K562 (cell line): Measurements from ENCODE around the gene MCAT. TPM values are rescaled to one million over a fixed set of nuclear protein-coding genes. Genes with fewer than 3 reads are reported as not detected.

Source experiments
- ATF7 ChIP-seq: fragments of 450-650 bp; IDR thresholded peaks from 2 replicates; pipeline ENCODE4 v1.7.1; 2014; ENCODE audit warnings: mild to moderate bottlenecking, moderate library complexity
- CTBP1 ChIP-seq: fragments of 450-650 bp; IDR thresholded peaks from 2 replicates; pipeline ENCODE4 v1.6.1; 2016; ENCODE audit warnings: borderline replicate concordance
- EP400 ChIP-seq: fragments of 450-650 bp; IDR thresholded peaks from 2 replicates; pipeline ENCODE4 v1.6.1; 2017; ENCODE audit warnings: antibody characterized with exemption, mild to moderate bottlenecking, moderate library complexity
- MXD1 ChIP-seq: fragments of 250-450 bp; sonication (Bioruptor Pico); IDR thresholded peaks from 2 replicates; pipeline ENCODE4 v1.8.0; 2021; ENCODE audit warnings: borderline replicate concordance, mild to moderate bottlenecking, moderate library complexity; ENCODE audit not compliant: poor library complexity, severe bottlenecking
- NKRF ChIP-seq: fragments of 450-650 bp; IDR thresholded peaks from 2 replicates; pipeline ENCODE4 v1.6.1; 2016; ENCODE audit warnings: borderline replicate concordance
- PHF8 ChIP-seq: fragments of 200-600 bp; sonication (generic); IDR thresholded peaks from 2 replicates; pipeline ENCODE4 v1.6.1; 2012; ENCODE audit warnings: mixed run types, mild to moderate bottlenecking, inconsistent platforms, low read length, moderate library complexity, borderline replicate concordance
- SIN3B ChIP-seq: fragments of 450-650 bp; IDR thresholded peaks from 2 replicates; pipeline ENCODE4 v1.6.1; 2017; ENCODE audit warnings: low read depth, mild to moderate bottlenecking, moderate library complexity
- YY1 ChIP-seq, 3 experiments: IDR thresholded peaks; 2 replicates each; pipeline ENCODE4 v1.6.1; 2011; ENCODE audit warnings: low read length in 2 of 3, mild to moderate bottlenecking in 2 of 3, moderate library complexity in 2 of 3, borderline replicate concordance in 1 of 3, control low read depth in 1 of 3, low read depth in 1 of 3; ENCODE audit not compliant: insufficient read depth in 3 of 3, insufficient replicate concordance in 2 of 3, control insufficient read depth in 1 of 3, insufficient read length in 1 of 3; ENCODE audit errors: extremely low read depth in 1 of 3
- ZBTB49 ChIP-seq: sonication (generic); formaldehyde crosslinking; IDR thresholded peaks from 2 replicates; pipeline ENCODE4 v1.8.0; 2022; ENCODE audit warnings: missing genetic modification reagents, mild to moderate bottlenecking, borderline replicate concordance
- ZBTB5 ChIP-seq: fragments of 450-650 bp; IDR thresholded peaks from 2 replicates; pipeline ENCODE4 v1.6.1; 2017; ENCODE audit warnings: antibody characterized with exemption
- ZFP91 ChIP-seq: sonication (generic); formaldehyde crosslinking; IDR thresholded peaks from 2 replicates; pipeline ENCODE4 v1.8.0; 2022; ENCODE audit warnings: mild to moderate bottlenecking, missing genetic modification reagents
- ZNF740 ChIP-seq, 3 experiments: fragments of 200-800 bp in 1 of 3; sonication (Bioruptor generic) in 1 of 3; sonication (generic) in 1 of 3; formaldehyde crosslinking in 1 of 3; IDR thresholded peaks; 2 replicates each; pipeline versions ENCODE4 v1.6.1 to v1.8.0; 2016 to 2022; ENCODE audit warnings: mild to moderate bottlenecking in 2 of 3, missing compliant biosample characterization in 2 of 3, missing genetic modification characterization in 2 of 3, missing genetic modification reagents in 1 of 3
- ZNF780A ChIP-seq: fragments of 250-450 bp; sonication (Bioruptor Pico); IDR thresholded peaks from 2 replicates; pipeline ENCODE4 v1.5.0; 2021; ENCODE audit warnings: mild to moderate bottlenecking
- polyA plus RNA-seq, 8 experiments: library from polyadenylated mRNA; depleted of rRNA in 4 of 8; stranded (reverse) in 5 of 8; unstranded in 3 of 8; fragments of >200 nt; fragmentation: Nextera tagmentation in 2 of 8; fragmentation: Illumina TruSeq in 1 of 8; extraction: Ambion mirVana in 2 of 8; extraction: Trizol in 1 of 8; gene quantifications; 2 replicates each; pipeline versions ENCODE4 v1.2.1 to v1.2.3, GENCODE V29; 2011 to 2014; ENCODE audit warnings: inconsistent platforms in 1 of 8, missing spikeins in 1 of 8
- total RNA-seq, 7 experiments: library from RNA; depleted of rRNA in 6 of 7; stranded (reverse); fragments of >200 nt in 6 of 7; fragmentation: Illumina TruSeq in 2 of 7; extraction: Trizol in 2 of 7; gene quantifications; 2 replicates each; pipeline versions ENCODE4 v1.2.1 to v1.2.3, GENCODE V29; 2011 to 2021; ENCODE audit warnings: low replicate concordance in 1 of 7

Gene MCAT
- total and polyA plus RNA-seq, 9 of the 15 experiments (the other 6 are each of a cell fraction or from before 2014, with no cell fraction given), result 3.3 to 27.8 (median 13.9) TPM

- TF ChIP-seq NKRF, result 0 out of 2 replicates have a peak, but pooled peaks have one; percentile 16
- TF ChIP-seq EP400, result peak; percentile 32; the same call in 1 of the 2 replicates
- peak; percentile 60 for TF ChIP-seq CTBP1
- 0 out of 2 replicates have a peak, but pooled peaks have one; percentile 13 for TF ChIP-seq ATF7
- TF ChIP-seq ZBTB5, result no peak
- TF ChIP-seq ZFP91, result no peak
- peak; percentile 11; the same call in 1 of the 2 replicates for TF ChIP-seq ZNF740 (CRISPR knock-in tag; IDR thresholded peaks at IDR 0.05)
- TF ChIP-seq ZNF740 (tag; IDR thresholded peaks at IDR 0.05), result peak in 1 of 2 experiments; percentile 11; a peak in 1 of 4 replicates
- peak in 2 of 3 experiments; percentile 69 to 78 for TF ChIP-seq YY1 (IDR thresholded peaks at IDR 0.05; ENCODE audit: borderline replicate concordance in 1 of 3, control insufficient read depth in 1 of 3, extremely low read depth in 1 of 3, insufficient read depth in 3 of 3, insufficient read length in 1 of 3, insufficient replicate concordance in 2 of 3, low read depth in 1 of 3, low read length in 2 of 3)
- peak; percentile 78; the same call in 1 of the 2 replicates for TF ChIP-seq PHF8
- TF ChIP-seq ZNF780A, result no peak
- TF ChIP-seq MXD1, result peak; percentile 47
- TF ChIP-seq ZBTB49 (CRISPR knock-in tag), result no peak
- peak; percentile 47; the same call in 1 of the 2 replicates for TF ChIP-seq SIN3B
These were observed 43.3 kb upstream of the MCAT start, which contains the start of gene TTLL12 (continued) for GRCh38 chr22:43186272-43187170.
